Measurements from ENCODE around the gene TLE1.

DNA sequence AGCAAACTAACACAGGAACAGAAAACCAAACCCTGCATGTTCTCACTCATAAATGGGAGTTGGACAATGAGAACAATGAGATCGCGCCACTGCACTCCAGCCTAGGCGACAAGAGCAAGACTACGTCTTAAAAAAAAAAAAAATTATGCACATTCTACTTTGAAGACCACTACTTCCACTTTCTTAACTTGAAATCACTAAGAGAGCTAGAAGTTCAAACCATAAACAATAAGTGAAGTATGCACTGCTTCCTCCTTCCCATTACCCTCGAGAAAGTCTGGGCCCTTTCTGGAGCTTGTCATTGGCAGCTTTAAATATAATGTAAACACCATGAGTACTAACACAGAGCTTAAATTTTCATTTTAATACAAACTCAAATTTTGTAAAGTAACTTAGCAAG is 94.9 kb downstream of the TLE1 start:
- TF ChIP-seq, protein P1, sequence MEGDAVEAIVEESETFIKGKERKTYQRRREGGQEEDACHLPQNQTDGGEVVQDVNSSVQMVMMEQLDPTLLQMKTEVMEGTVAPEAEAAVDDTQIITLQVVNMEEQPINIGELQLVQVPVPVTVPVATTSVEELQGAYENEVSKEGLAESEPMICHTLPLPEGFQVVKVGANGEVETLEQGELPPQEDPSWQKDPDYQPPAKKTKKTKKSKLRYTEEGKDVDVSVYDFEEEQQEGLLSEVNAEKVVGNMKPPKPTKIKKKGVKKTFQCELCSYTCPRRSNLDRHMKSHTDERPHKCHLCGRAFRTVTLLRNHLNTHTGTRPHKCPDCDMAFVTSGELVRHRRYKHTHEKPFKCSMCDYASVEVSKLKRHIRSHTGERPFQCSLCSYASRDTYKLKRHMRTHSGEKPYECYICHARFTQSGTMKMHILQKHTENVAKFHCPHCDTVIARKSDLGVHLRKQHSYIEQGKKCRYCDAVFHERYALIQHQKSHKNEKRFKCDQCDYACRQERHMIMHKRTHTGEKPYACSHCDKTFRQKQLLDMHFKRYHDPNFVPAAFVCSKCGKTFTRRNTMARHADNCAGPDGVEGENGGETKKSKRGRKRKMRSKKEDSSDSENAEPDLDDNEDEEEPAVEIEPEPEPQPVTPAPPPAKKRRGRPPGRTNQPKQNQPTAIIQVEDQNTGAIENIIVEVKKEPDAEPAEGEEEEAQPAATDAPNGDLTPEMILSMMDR (conservative IDR thresholded peaks at IDR 0.05; ENCODE audit: low read depth, low read length) = no peak
- no peak for TF ChIP-seq POLR2A (IDR thresholded peaks at IDR 0.05; ENCODE audit: low read depth, low read length)
- no peak for TF ChIP-seq CEBPB (IDR thresholded peaks at IDR 0.05; ENCODE audit: low read depth, low read length)
- no peak for TF ChIP-seq MAZ (IDR thresholded peaks at IDR 0.05; ENCODE audit: borderline replicate concordance, low read depth, low read length)
- TF ChIP-seq FOS (IDR thresholded peaks at IDR 0.05; ENCODE audit: low read depth, low read length) = no peak
- TF ChIP-seq BHLHE40 (IDR thresholded peaks at IDR 0.05; ENCODE audit: low read depth, low read length) = no peak
- no peak for TF ChIP-seq MXI1 (IDR thresholded peaks at IDR 0.05; ENCODE audit: borderline replicate concordance, low read depth, low read length)
- TF ChIP-seq CHD1 (IDR thresholded peaks at IDR 0.05; ENCODE audit: low read depth, low read length) = no peak
- no peak for TF ChIP-seq RAD21 (IDR thresholded peaks at IDR 0.05; ENCODE audit: low read length)
- TF ChIP-seq RCOR1 (IDR thresholded peaks at IDR 0.05; ENCODE audit: insufficient replicate concordance, low read length) = no peak
- no peak for TF ChIP-seq MAFK (IDR thresholded peaks at IDR 0.05; ENCODE audit: low read depth, low read length)
- no peak for TF ChIP-seq RFX5 (IDR thresholded peaks at IDR 0.05; ENCODE audit: low read depth, low read length)

Measured in IMR-90 (cell line).